Neuronal stem cell (in vitro differentiated cells): Measurements from ENCODE around the gene DCUN1D2.

Experiments
- DNase-seq: peaks from one replicate; pipeline ENCODE4 v3.0.0-alpha.2; 2013; ENCODE audit warnings: low spot score
- H2AFZ ChIP-seq: one replicate; pipeline ENCODE4 v1.6.1; 2013; ENCODE audit warnings: mild to moderate bottlenecking, low read length, inconsistent platforms
- H2AK5ac ChIP-seq: 2 replicates; pipeline ENCODE4 v1.6.1; 2013; ENCODE audit warnings: low read depth, mild to moderate bottlenecking, inconsistent platforms, low read length, moderate library complexity, mixed read lengths
- H2BK120ac ChIP-seq: 2 replicates; pipeline ENCODE4 v1.6.1; 2013; ENCODE audit warnings: low read depth, mild to moderate bottlenecking, inconsistent platforms, low read length, moderate library complexity, mixed read lengths
- H2BK12ac ChIP-seq: one replicate; pipeline ENCODE4 v1.6.1; 2013; ENCODE audit warnings: low read length, inconsistent platforms
- H2BK15ac ChIP-seq: 2 replicates; pipeline ENCODE4 v1.6.1; 2013; ENCODE audit warnings: mild to moderate bottlenecking, low read length, inconsistent platforms, mixed read lengths
- H2BK5ac ChIP-seq: one replicate; pipeline ENCODE4 v1.6.1; 2013; ENCODE audit warnings: inconsistent platforms, mild to moderate bottlenecking, low read length, moderate library complexity
- H3K14ac ChIP-seq: one replicate; pipeline ENCODE4 v1.6.1; 2013; ENCODE audit warnings: low read length, inconsistent platforms
- H3K18ac ChIP-seq: 2 replicates; pipeline ENCODE4 v1.6.1; 2013; ENCODE audit warnings: low read length, inconsistent platforms
- H3K23ac ChIP-seq: 2 replicates; pipeline ENCODE4 v1.6.1; 2013; ENCODE audit warnings: low read depth, mild to moderate bottlenecking, mixed read lengths, low read length, inconsistent platforms; ENCODE audit not compliant: poor library complexity
- H3K27ac ChIP-seq: replicated peaks from 3 replicates; pipeline ENCODE4 v1.5.1; 2013; ENCODE audit warnings: low read length, inconsistent platforms
- H3K27me3 ChIP-seq, 3 experiments: 2 replicates each; pipeline ENCODE4 v1.6.1; 2013; ENCODE audit warnings: low read length in 3 of 3, mild to moderate bottlenecking in 2 of 3, inconsistent platforms in 1 of 3, low read depth in 1 of 3, mixed read lengths in 1 of 3, moderate library complexity in 1 of 3; ENCODE audit not compliant: control insufficient read depth in 3 of 3, insufficient read depth in 3 of 3
- H3K36me3 ChIP-seq, 2 donors: replicated peaks in 1 of 2; 2 replicates each; pipeline ENCODE4 v1.6.1; 2013; ENCODE audit warnings: low read length in 2 of 2; ENCODE audit not compliant: control insufficient read depth in 2 of 2, insufficient read depth in 2 of 2
- H3K4ac ChIP-seq: 2 replicates; pipeline ENCODE4 v1.6.1; 2013; ENCODE audit warnings: inconsistent platforms, mild to moderate bottlenecking, low read length, moderate library complexity
- H3K4me1 ChIP-seq, 2 donors: 1 replicate in 1 of 2; 2 replicates in 1 of 2; pipeline ENCODE4 v1.6.1; 2013; ENCODE audit warnings: low read length in 2 of 2, low read depth in 1 of 2; ENCODE audit not compliant: control insufficient read depth in 2 of 2, insufficient read depth in 1 of 2
- H3K4me2 ChIP-seq: one replicate; pipeline ENCODE4 v1.6.1; 2013; ENCODE audit warnings: mild to moderate bottlenecking, low read length, inconsistent platforms; ENCODE audit not compliant: insufficient read depth, poor library complexity, severe bottlenecking
- H3K4me3 ChIP-seq, 2 donors: 2 replicates each; pipeline ENCODE4 v1.5.1; 2013; ENCODE audit warnings: low read length in 2 of 2, mild to moderate bottlenecking in 2 of 2, inconsistent platforms in 1 of 2, moderate library complexity in 1 of 2
- H3K79me1 ChIP-seq: one replicate; pipeline ENCODE4 v1.6.1; 2013; ENCODE audit warnings: low read depth, mild to moderate bottlenecking, inconsistent platforms, low read length, moderate library complexity
- H3K9ac ChIP-seq: one replicate; pipeline ENCODE4 v1.6.1; 2013; ENCODE audit warnings: mild to moderate bottlenecking, low read depth, low read length, inconsistent platforms; ENCODE audit not compliant: poor library complexity
- H3K9me3 ChIP-seq, 2 donors: replicated peaks in 1 of 2; 2 replicates each; pipeline versions ENCODE3 to v1.6.1; 2013; ENCODE audit warnings: low read length in 2 of 2, mild to moderate bottlenecking in 2 of 2, inconsistent platforms in 1 of 2, low read depth in 1 of 2, mixed read lengths in 1 of 2, moderate library complexity in 1 of 2; ENCODE audit not compliant: control insufficient read depth in 2 of 2, insufficient read depth in 1 of 2
- H4K8ac ChIP-seq: one replicate; pipeline ENCODE4 v1.6.1; 2013; ENCODE audit warnings: low read depth, mild to moderate bottlenecking, inconsistent platforms, low read length, moderate library complexity
- H4K91ac ChIP-seq: one replicate; pipeline ENCODE4 v1.6.1; 2013; ENCODE audit warnings: low read length, low read depth, mild to moderate bottlenecking, inconsistent platforms; ENCODE audit not compliant: poor library complexity
- WGBS, 2 donors: extraction: QIAGEN DNeasy Blood & Tissue Kit; methylation state at CpG; one replicate each; pipeline ENCODE4 v1.1.7; 2013; ENCODE audit warnings: missing lambda C conversion rate in 2 of 2, mixed read lengths in 1 of 2; ENCODE audit not compliant: insufficient read length in 2 of 2, insufficient replicate concordance in 1 of 2; ENCODE audit errors: extremely low coverage in 2 of 2; 5-methylcytosine and 5-hydroxymethylcytosine counted together

DCUN1D2 gene

GRCh38 chr13:113495494-113496210 is 5.1 kb upstream of the DCUN1D2 start:
- no peak overlapping the region for H3K14ac ChIP-seq
- no CpG with 5 or more reads among the region's 26 CpGs for WGBS, 2 donors
- H3K18ac ChIP-seq, result no peak overlapping the region
- H3K9ac ChIP-seq, result no peak overlapping the region
- H3K4me1 ChIP-seq, result peaks cover 7 to 8% of the 10 kb centered on the region in 2 donors
- H4K8ac ChIP-seq, result no peak overlapping the region
- no peaks in the 10 kb centered on the region for H3K27me3 ChIP-seq
- no peak overlapping the region for H4K91ac ChIP-seq
- no peak overlapping the region for H2AK5ac ChIP-seq
- H3K79me1 ChIP-seq, result peaks cover 9% of the 10 kb centered on the region
- peaks cover 26 to 79% of the 10 kb centered on the region in 2 donors for H3K36me3 ChIP-seq
- H2BK12ac ChIP-seq, result no peak overlapping the region
- H2BK15ac ChIP-seq, result no peak overlapping the region
- no peaks in the 10 kb centered on the region for H3K9me3 ChIP-seq
- H3K4ac ChIP-seq, result no peak overlapping the region
- no peak overlapping the region for H3K23ac ChIP-seq
- H2BK5ac ChIP-seq, result no peak overlapping the region
- no peak overlapping the region for H2AFZ ChIP-seq
- no peak overlapping the region for H3K4me2 ChIP-seq
- no peak for DNase-seq
- H3K27ac ChIP-seq, result no peak overlapping the region
- no peak overlapping the region for H2BK120ac ChIP-seq
- no peak overlapping the region for H3K4me3 ChIP-seq

- no peak overlapping the region for H2AFZ ChIP-seq
- no peaks in the 10 kb centered on the region for H3K9me3 ChIP-seq
- no peak overlapping the region for H2AK5ac ChIP-seq
- H2BK15ac ChIP-seq, result no peak overlapping the region
- H3K36me3 ChIP-seq, result peaks cover 13 to 57% of the 10 kb centered on the region in 2 donors
- no CpG with 5 or more reads among the region's 5 CpGs for WGBS, 2 donors
- H3K27ac ChIP-seq, result no peak overlapping the region
- H3K4ac ChIP-seq, result no peak overlapping the region
- no peak overlapping the region for H2BK12ac ChIP-seq
- no peak overlapping the region for H3K23ac ChIP-seq
- H3K14ac ChIP-seq, result no peak overlapping the region
- H3K4me2 ChIP-seq, result no peak overlapping the region
- H4K91ac ChIP-seq, result no peak overlapping the region
- H3K18ac ChIP-seq, result no peak overlapping the region
- H3K79me1 ChIP-seq, result peaks cover 9% of the 10 kb centered on the region
- no peak overlapping the region for H3K9ac ChIP-seq
- no peak for DNase-seq
- peaks cover 15 to 18% of the 10 kb centered on the region in 2 donors for H3K4me1 ChIP-seq
- no peak overlapping the region for H2BK120ac ChIP-seq
- H3K27me3 ChIP-seq, result no peaks in the 10 kb centered on the region
- no peak overlapping the region for H2BK5ac ChIP-seq
- no peak overlapping the region for H4K8ac ChIP-seq
- no peak overlapping the region for H3K4me3 ChIP-seq
These were observed 2.9 kb upstream of the DCUN1D2 start for GRCh38 chr13:113493315-113493951.

GRCh38 chr13:113491982-113492381 is 1.5 kb upstream of the DCUN1D2 start:
- no peak for DNase-seq
- Histone ChIP-seq H3K9me3 (no peaks in the 10 kb centered on the region), H3K4me3 (peak overlapping the region in 1 of 2 donors; percentile 78), H4K91ac (no peak overlapping the region), H3K27ac (no peak overlapping the region), H4K8ac (no peak overlapping the region), H2BK12ac (no peak overlapping the region), H2AK5ac (no peak overlapping the region), H2AFZ (peak overlapping the region; percentile 88), H2BK5ac (no peak overlapping the region), H3K23ac (no peak overlapping the region), H3K4me2 (peak overlapping the region; percentile 40), H3K18ac (no peak overlapping the region), H3K4me1 (peaks cover 15 to 19% of the 10 kb centered on the region in 2 donors), H3K27me3 (no peaks in the 10 kb centered on the region), H3K9ac (no peak overlapping the region), H3K4ac (no peak overlapping the region), H3K14ac (no peak overlapping the region), H2BK15ac (no peak overlapping the region), H3K79me1 (peaks cover 4% of the 10 kb centered on the region), H3K36me3 (peaks cover 6 to 52% of the 10 kb centered on the region in 2 donors), H2BK120ac (no peak overlapping the region)
- no CpG with 5 or more reads among the region's 9 CpGs for WGBS, 2 donors

- Histone ChIP-seq H2AFZ (peak overlapping the region; percentile 88), H2BK12ac (no peak overlapping the region), H2BK15ac (no peak overlapping the region), H3K4me3 (peak overlapping the region; percentile 78 to 98), H3K18ac (peak overlapping the region; percentile 78), H3K4me1 (peaks cover 15 to 19% of the 10 kb centered on the region in 2 donors), H3K9me3 (no peaks in the 10 kb centered on the region), H2BK120ac (no peak overlapping the region), H2AK5ac (peak overlapping the region; percentile 42), H4K91ac (no peak overlapping the region), H3K36me3 (peaks cover 4 to 50% of the 10 kb centered on the region in 2 donors), H4K8ac (no peak overlapping the region), H3K27ac (no peak overlapping the region), H3K79me1 (peaks cover 4% of the 10 kb centered on the region), H3K23ac (no peak overlapping the region), H2BK5ac (peak overlapping the region; percentile 85), H3K4ac (no peak overlapping the region), H3K4me2 (peak overlapping the region; percentile 86), H3K9ac (peak overlapping the region; percentile 85), H3K14ac (no peak overlapping the region), H3K27me3 (no peaks in the 10 kb centered on the region)
- WGBS, 2 donors, result no CpG with 5 or more reads among the region's 22 CpGs
- peak; percentile 21 for DNase-seq
These were observed 940 bp upstream of the DCUN1D2 start for GRCh38 chr13:113491418-113491883.
